Measurements from ENCODE around the gene TIE1.

The TIE1 gene

DNA sequence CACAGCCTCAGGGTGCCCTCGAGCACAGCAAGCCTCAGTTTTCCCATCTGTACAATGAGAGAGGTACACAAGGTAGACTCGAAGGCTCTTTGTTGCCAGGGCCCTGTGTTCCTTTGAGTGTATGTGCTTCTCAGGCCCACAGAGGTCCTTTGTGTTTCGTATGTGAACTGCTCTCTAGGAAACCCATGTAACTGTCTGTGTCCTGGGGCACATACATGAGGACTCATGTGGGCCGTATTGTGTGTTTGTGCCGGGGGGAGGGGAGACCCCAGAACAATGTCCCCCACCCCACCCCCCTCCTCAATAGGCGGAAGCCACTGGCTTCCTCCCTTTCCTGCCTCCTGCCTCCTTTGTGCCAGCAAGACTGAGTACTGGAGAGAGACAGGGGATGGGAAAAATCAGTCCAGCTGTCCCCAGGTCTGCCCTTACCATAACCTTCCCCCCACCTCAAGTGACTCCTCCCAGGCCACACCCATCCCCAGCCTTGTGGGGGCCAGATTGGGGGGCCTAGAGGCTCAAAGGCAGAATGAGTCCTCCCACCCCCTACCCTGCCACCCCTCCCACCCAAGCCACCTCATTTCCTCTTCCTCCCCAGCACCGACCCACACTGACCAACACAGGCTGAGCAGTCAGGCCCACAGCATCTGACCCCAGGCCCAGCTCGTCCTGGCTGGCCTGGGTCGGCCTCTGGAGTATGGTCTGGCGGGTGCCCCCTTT, at the start of gene TIE1:
TSS of gene TIE1 (plus strand) at position 605 of the 717 bp plus-strand sequence. CDS start at position 695, 90 bp downstream.
- no peak for DNase-seq

DNA sequence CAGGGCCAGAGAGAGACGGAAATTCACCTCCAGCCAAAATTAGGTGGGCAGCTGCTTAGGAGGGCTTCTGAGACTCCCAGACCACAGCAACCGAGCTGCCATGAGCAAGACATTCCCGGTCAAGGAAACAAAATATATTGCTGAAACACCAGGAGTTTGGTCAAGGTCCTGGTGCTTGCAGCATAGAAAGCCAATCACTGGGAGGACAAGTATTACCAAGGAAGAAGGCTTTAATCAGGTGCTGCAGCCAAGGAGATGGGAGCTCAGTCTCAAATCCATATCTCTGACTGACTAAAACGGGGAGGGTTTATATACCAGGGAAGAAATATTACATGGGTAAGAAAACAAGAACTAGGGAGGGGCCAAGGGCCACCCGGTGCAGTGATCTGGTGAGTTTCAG, 49.8 kb upstream of the TIE1 start:
- DNase-seq: no peak

DNA sequence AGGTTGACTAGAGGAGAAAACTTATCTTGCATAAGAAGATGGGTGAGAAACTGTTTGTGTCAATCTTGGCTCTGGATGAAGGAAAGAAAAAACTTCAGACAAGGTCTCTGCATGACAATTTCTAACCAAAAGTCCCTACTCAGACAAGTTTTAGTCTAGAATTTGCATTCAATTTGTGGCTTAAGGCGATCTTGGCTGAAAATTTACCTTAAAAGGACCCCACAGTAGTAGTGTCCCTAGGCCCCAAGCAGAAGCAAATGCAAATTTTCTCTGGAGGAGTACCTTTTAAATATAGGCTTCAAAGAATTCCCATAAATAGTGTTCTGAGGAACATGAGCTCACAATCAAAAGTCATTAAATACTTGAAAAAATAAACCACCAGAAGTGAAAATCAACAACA, 48.6 kb upstream of the TIE1 start:
- DNase-seq: no peak

DNA sequence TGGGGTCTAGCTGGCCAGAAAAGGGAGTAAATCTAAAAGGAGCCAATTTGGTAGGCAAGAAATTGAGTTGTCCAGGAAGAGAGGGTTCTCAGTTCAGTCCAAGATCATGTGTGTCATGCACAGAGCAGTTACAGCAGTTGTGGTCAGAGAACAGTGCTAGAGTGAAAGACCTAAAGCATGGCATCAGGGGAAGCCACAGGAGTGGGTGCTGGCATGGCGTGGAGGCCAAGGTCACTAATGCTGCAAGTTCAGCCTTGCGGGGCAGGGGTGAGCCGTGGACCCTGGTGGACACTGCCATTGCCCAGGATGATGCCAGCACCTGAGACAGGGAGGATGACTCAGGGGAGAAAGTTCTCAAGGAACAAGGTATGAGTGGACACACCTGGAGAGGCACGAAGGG, 47.6 kb upstream of the TIE1 start:
- DNase-seq: no peak

GRCh38 chr1:43253876-43254275, 46.9 kb upstream of the TIE1 start:
- no peak for DNase-seq

DNA sequence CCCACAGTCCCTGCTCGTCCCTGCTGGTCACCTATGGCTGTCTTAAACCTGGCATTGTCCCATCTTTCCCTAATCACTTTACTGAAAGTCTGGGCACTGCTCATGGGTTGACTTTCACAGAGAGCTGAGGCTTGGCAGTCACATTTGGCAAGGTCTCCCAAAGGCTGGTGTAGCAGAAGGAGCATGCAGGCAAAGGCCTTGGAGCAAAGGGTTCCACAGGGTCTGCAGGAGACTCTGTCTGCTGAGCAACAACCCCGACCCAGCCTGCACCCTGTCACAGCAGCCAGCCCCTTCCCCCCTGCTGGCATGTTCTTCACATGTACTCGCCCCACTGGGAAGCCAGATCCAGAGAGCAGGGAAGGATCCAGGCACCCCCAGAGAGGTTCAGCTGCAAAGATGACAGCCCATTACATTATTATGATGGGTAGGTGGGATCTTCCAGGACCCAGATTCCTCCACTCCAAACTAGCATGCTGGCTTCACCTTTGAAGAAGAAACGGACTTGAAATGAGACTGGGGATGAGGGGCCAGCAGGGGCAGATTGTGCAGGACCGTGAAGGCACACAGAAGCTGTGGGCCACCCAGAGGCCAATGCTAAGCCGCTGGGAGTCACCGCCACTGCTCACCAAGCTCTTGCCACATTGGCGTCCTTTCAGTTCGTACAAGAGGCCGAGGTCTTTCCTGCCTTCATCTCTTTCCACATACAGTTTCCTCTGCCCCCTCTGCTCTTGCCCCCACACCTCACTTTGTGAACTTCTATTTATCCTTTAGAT, 45.2 kb upstream of the TIE1 start:
- no peak for DNase-seq

GRCh38 chr1:43256675-43257570, 43.9 kb upstream of the TIE1 start:
- DNase-seq: no peak

- no peak for DNase-seq
Observed at GRCh38 chr1:43258370-43258769, 42.4 kb upstream of the TIE1 start.

DNA sequence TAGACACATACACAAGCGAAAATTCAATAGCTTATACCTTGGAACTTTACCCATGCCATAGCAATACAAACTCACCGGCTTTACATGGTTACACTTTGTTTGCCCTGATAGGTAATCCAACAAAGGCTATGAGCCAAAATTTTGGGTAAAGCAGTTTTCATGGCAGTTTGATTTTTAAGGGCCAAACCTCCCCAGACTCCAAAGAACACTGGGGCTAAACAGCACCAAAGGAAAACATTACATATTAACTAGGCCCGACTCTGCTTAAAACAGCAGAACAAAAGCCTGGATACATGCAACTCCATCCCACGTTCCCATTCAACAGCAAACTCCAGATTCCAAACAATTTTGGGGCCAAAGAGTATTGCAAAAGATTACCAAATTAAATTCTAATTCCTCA, 35.4 kb upstream of the TIE1 start:
- DNase-seq: no peak

DNA sequence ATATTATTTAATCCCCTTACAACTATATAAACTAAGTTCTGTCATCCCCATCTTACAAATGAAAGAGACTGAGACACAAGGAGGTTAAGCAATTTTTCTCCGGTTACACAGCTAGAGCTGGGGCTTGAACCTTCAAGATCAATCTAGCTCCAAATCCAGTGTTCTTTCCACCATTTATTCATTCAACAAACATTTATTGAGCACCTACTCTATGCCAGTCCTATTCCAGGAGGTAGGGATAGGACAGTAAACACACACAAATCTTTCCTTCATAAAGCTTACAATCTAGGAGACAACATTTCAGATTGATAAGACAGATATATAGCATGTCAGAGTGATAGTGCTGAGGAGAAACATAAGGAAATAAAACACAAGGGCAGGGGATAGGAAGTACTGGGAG, 33.9 kb upstream of the TIE1 start:
- no peak for DNase-seq

DNA sequence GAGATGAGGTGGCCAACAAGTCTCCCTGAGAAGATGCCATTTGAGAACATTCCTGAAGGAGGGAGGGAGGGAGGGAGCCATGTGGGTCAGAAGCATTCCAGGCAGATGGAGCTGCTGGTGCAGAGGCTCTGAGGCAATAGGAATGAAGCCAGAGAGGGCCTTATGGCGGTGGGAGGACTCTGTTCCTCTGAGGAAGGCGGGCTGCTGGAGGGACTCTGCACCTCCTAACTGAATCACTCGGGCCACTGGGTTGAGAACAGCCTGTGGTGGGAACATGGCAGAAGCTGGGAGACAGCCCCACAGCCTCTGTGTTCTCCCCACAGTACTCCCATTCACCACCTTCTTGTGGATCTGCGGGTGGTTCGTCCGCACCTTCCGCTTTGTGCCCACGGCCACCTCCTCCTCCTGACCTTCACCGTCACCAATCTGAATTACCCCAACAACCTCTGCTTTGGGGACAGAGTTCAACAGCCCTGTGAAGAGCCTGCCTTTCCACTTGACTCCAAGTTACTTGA, 33.4 kb upstream of the TIE1 start:
- DNase-seq: no peak

- no peak for DNase-seq
Observed at GRCh38 chr1:43267818-43268425, 32.9 kb upstream of the TIE1 start.

GRCh38 chr1:43269627-43270375, 31.0 kb upstream of the TIE1 start, which contains the start of gene TMEM125:
Gene TMEM125, plus strand, starts transcription at chr1:43269983. Its CDS starts 2,740 bp downstream, at chr1:43272723.
- no peak for DNase-seq

DNA sequence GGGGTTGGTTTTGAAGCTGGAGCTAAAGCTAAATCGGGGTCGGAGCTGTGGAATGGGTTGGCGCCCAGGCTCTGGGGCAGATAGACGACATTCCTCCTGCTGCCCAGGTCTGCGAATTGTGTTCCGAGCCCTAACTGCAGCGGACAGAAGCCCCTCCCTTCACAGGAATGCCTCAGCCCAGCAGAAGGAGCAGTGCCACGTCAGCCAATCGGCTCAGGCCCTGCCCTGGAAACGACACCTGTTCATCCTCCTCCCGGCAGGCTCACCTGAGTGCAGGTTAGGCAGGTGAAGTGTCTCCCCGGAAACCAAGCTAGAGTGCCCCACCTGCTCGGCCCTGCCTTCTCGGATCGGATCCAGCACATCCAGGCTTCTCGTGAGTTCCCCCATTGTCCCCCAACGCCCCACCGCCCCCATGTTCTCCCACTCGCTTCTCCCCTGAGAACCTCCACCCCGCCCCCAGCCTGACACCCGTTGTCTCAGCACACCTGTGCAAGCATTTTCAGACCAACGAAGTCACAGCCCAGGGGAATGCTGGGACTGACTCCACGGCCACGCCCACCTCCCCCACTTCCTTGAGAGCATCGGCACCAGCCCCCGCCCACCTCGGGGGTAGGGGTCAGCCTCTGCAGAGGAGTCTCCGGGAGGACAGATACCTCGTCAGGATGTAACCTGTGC, 30.2 kb upstream of the TIE1 start:
- DNase-seq: peak; percentile 71

GRCh38 chr1:43271186-43272118, 29.3 kb upstream of the TIE1 start:
- no peak for DNase-seq

GRCh38 chr1:43272161-43272560, 28.6 kb upstream of the TIE1 start:
- DNase-seq: no peak

- no peak for DNase-seq
Observed at GRCh38 chr1:43272576-43273571, 27.9 kb upstream of the TIE1 start.

DNA sequence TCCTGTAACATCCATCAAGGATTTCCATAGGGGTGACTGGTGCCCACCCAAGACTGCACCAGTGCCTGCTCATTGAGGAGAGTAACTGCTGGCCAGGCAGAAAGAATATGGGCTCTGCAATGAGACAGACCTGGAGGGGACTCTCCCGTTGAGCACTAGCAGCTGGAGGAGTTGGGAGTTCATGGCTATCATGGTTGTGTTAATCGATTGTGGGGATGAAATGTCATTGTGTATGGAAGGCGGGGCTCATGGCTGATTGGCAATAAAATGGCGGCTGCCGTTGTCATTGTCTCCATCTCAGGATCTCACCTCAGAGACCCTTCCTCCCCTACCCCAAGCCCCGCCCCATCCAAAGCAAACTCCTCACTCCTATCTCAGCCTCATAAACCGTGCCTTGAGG, 27.1 kb upstream of the TIE1 start:
- no peak for DNase-seq
